Transverse colon (tissue), 4 donors: Measurements from ENCODE around the gene SSR4.

Source experiments
- CTCF ChIP-seq, 5 experiments: fragments of 200-600 bp in 3 of 5; fragments of 450-650 bp in 2 of 5; sonication (generic) in 3 of 5; IDR thresholded peaks; 1 replicate in 2 of 5; 2 replicates in 3 of 5; pipeline ENCODE4 v1.5.1; 2016 to 2017; ENCODE audit warnings: antibody characterized with exemption in 5 of 5, inconsistent platforms in 3 of 5, mild to moderate bottlenecking in 2 of 5, moderate library complexity in 1 of 5
- EP300 ChIP-seq: sonication (generic); formaldehyde crosslinking; IDR thresholded peaks from one replicate; pipeline ENCODE4 v1.6.1; 2017; ENCODE audit warnings: antibody characterized with exemption, low read depth
- POLR2A ChIP-seq: fragments of 450-650 bp; IDR thresholded peaks from one replicate; pipeline ENCODE4 v1.6.1; 2016; ENCODE audit warnings: antibody characterized with exemption, mild to moderate bottlenecking, moderate library complexity
- POLR2AphosphoS5 ChIP-seq, 3 donors: sonication (generic); formaldehyde crosslinking; IDR thresholded peaks; one replicate each; pipeline ENCODE4 v1.6.1; 2016; ENCODE audit warnings: antibody characterized with exemption in 3 of 3

GRCh38 chrX:153775293-153776119 lies 19.0 kb upstream of the SSR4 start:
- TF ChIP-seq CTCF (IDR thresholded peaks at IDR 0.05) (no peak), POLR2A (no peak), POLR2AphosphoS5 (IDR thresholded peaks at IDR 0.05) (no peak), EP300 (no peak)
